CMK (cell line): ENCODE measurements around the gene LRRC71.

Experiments used
- DNase-seq: peaks from one replicate; pipeline ENCODE4 v3.0.0-alpha.2; 2010; ENCODE audit warnings: low read depth

Gene LRRC71

GRCh38 chr1:156920233-156921052 is at the start of gene LRRC71:
Gene LRRC71, plus strand, starts transcription at chr1:156920632. Its CDS starts 172 bp downstream, at chr1:156920804.
- DNase-seq = peak; percentile 73

GRCh38 chr1:156873659-156874058 is 46.8 kb upstream of the LRRC71 start:
- no peak for DNase-seq

GRCh38 chr1:156874142-156874541 is 46.3 kb upstream of the LRRC71 start:
- DNase-seq = no peak

GRCh38 chr1:156874572-156875340 is 45.7 kb upstream of the LRRC71 start:
- DNase-seq = no peak

GRCh38 chr1:156875341-156875615 is 45.2 kb upstream of the LRRC71 start:
- DNase-seq = no peak

- DNase-seq = no peak
These were observed 44.2 kb upstream of the LRRC71 start for GRCh38 chr1:156876281-156876680.

GRCh38 chr1:156877433-156878170 is 42.8 kb upstream of the LRRC71 start:
- no peak for DNase-seq

- no peak for DNase-seq
These were observed 40.6 kb upstream of the LRRC71 start for GRCh38 chr1:156879876-156880275.

GRCh38 chr1:156880473-156880872 is 40.0 kb upstream of the LRRC71 start:
- no peak for DNase-seq

- no peak for DNase-seq
These were observed 39.3 kb upstream of the LRRC71 start for GRCh38 chr1:156881101-156881500.

GRCh38 chr1:156881663-156882062 is 38.8 kb upstream of the LRRC71 start:
- DNase-seq = no peak

GRCh38 chr1:156882543-156882942 is 37.9 kb upstream of the LRRC71 start:
- DNase-seq = no peak

GRCh38 chr1:156883919-156884318 is 36.5 kb upstream of the LRRC71 start:
- DNase-seq = no peak

- no peak for DNase-seq
These were observed 35.8 kb upstream of the LRRC71 start for GRCh38 chr1:156884560-156885184.

- DNase-seq = no peak
These were observed 35.1 kb upstream of the LRRC71 start for GRCh38 chr1:156885314-156885713.

- DNase-seq = no peak
These were observed 34.5 kb upstream of the LRRC71 start for GRCh38 chr1:156885880-156886355.

GRCh38 chr1:156886583-156887281 is 33.7 kb upstream of the LRRC71 start:
- DNase-seq = no peak

- no peak for DNase-seq
These were observed 33.1 kb upstream of the LRRC71 start for GRCh38 chr1:156887317-156887716.

- DNase-seq = no peak
These were observed 32.7 kb upstream of the LRRC71 start for GRCh38 chr1:156887734-156888133.

GRCh38 chr1:156889802-156890580 is 30.4 kb upstream of the LRRC71 start:
- DNase-seq = no peak
